ENCODE data around the gene NLRP3.

GRCh38 chr1:247474367-247474766 is 58.4 kb downstream of the NLRP3 start:
- TF ChIP-seq POLR2AphosphoS5 (IDR thresholded peaks at IDR 0.05; ENCODE audit: borderline replicate concordance, low read depth, low read length) (no peak), EZH2 (IDR thresholded peaks at IDR 0.05) (no peak), FOXP2 (optimal IDR thresholded peaks at IDR 0.05; ENCODE audit: control extremely low read depth, extremely low read length, insufficient read depth) (no peak)
